ENCODE results near the gene SLC9C1.

DNA sequence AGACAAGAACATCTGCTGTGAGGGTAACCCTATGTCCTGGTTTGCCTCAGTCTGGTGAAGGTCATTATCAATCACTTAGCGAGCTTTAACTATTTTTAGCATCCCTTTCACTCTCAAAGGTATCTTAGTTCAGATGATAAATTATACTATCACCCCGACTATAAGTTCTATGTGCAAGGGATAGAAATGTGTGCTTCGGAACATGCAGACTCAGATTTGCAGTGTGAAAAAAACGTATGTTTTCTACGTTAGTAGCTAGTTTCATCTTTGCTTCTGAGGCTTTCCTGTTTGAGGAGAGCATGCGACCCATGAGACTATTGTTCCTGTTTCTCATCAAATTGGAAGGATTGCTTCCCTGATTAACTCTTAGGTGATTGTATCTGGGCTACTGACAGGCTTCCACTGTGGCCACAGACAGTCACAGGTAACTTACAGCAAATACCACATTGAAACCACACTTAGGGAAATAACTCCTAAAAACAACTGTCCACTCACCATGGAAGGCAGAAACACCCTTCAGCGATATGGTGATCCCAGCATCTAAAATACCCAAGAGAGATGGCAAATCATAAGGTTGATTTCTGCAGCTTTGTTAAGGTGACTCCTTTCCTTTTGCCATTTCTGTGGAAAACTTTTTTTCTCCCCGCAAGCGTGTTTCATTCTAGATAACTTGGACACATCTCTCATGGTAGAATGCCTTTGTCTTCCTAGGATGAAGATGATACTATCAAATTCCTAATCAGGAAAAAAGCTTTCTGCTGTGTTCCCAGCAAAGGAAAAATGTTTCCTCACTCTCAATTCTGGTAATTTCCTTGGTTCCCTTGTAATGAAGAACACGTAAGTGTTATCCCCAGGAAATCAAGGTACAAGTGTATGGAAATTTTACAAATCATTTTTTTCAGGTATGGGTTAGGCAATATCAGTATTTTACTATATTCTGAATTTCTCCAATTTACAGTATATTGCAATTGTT is 166.2 kb downstream of the SLC9C1 start:
- TF ChIP-seq CEBPB (IDR thresholded peaks at IDR 0.05; ENCODE audit: low read depth, low read length) (no peak), RAD21 (IDR thresholded peaks at IDR 0.05; ENCODE audit: low read length) (no peak), BHLHE40 (IDR thresholded peaks at IDR 0.05; ENCODE audit: low read depth, low read length) (no peak), POLR2A (IDR thresholded peaks at IDR 0.05; ENCODE audit: low read depth, low read length) (no peak), CHD1 (IDR thresholded peaks at IDR 0.05; ENCODE audit: low read depth, low read length) (no peak)
- TF ChIP-seq, protein P1, sequence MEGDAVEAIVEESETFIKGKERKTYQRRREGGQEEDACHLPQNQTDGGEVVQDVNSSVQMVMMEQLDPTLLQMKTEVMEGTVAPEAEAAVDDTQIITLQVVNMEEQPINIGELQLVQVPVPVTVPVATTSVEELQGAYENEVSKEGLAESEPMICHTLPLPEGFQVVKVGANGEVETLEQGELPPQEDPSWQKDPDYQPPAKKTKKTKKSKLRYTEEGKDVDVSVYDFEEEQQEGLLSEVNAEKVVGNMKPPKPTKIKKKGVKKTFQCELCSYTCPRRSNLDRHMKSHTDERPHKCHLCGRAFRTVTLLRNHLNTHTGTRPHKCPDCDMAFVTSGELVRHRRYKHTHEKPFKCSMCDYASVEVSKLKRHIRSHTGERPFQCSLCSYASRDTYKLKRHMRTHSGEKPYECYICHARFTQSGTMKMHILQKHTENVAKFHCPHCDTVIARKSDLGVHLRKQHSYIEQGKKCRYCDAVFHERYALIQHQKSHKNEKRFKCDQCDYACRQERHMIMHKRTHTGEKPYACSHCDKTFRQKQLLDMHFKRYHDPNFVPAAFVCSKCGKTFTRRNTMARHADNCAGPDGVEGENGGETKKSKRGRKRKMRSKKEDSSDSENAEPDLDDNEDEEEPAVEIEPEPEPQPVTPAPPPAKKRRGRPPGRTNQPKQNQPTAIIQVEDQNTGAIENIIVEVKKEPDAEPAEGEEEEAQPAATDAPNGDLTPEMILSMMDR (conservative IDR thresholded peaks at IDR 0.05; ENCODE audit: low read depth, low read length) = no peak
- TF ChIP-seq, protein P2, sequence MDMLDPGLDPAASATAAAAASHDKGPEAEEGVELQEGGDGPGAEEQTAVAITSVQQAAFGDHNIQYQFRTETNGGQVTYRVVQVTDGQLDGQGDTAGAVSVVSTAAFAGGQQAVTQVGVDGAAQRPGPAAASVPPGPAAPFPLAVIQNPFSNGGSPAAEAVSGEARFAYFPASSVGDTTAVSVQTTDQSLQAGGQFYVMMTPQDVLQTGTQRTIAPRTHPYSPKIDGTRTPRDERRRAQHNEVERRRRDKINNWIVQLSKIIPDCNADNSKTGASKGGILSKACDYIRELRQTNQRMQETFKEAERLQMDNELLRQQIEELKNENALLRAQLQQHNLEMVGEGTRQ (IDR thresholded peaks at IDR 0.05; ENCODE audit: low read depth, low read length) = no peak

All from IMR-90 (cell line).